Endothelial cell of umbilical vein (primary cell): ENCODE measurements around the gene KCNH4. TPM values are rescaled to one million over a fixed set of nuclear protein-coding genes. Genes with fewer than 3 reads are reported as not detected.

Experiments
- BruUV-seq: library from RNA; stranded (reverse); fragments of 400-500 nt; replicated peaks from 2 replicates; lab custom pipeline; 2021; lab: Mats Ljungman, UMichigan
- CTCF ChIA-PET: fragments of 300-600, 350-600 bp; sonication (Branson Sonifier 250); formaldehyde crosslinking; loops from one replicate; lab custom pipeline; 2021; ENCODE audit warnings: antibody characterized with exemption, inconsistent platforms; lab: Charles Lee
- POLR2A ChIA-PET: fragments of 300-600, 350-600 bp; sonication (Branson Sonifier 250); formaldehyde crosslinking; loops from one replicate; lab custom pipeline; 2021; ENCODE audit warnings: antibody characterized with exemption, inconsistent platforms; lab: Charles Lee
- DNase-seq: peaks from one replicate; pipeline ENCODE4 v3.0.0-alpha.2; 2011; ENCODE audit warnings: low read depth, low spot score
- FAIRE-seq: peaks from 2 replicates; lab custom pipeline; 2011; peaks lifted over from hg19 to GRCh38; lab: Jason Lieb, UNC
- H2AFZ ChIP-seq: 2 replicates; pipeline ENCODE4 v1.6.0; 2012; ENCODE audit warnings: low read depth, low read length, control low read depth, inconsistent platforms
- H3K27ac ChIP-seq: 2 replicates; pipeline ENCODE4 v1.5.1; 2011; ENCODE audit warnings: low read depth, mild to moderate bottlenecking, control low read depth, low read length, moderate library complexity; ENCODE audit not compliant: insufficient read depth
- H3K27me3 ChIP-seq, 2 experiments: 2 replicates each; pipeline versions ENCODE4 v1.6.0 to v1.6.1; 2011; ENCODE audit warnings: low read length in 2 of 2, mixed read lengths in 1 of 2; ENCODE audit not compliant: control insufficient read depth in 2 of 2, insufficient read depth in 2 of 2
- H3K36me3 ChIP-seq, 2 experiments: 2 replicates in 1 of 2; 3 replicates in 1 of 2; pipeline ENCODE4 v1.5.1; 2011; ENCODE audit warnings: low read length in 2 of 2, mild to moderate bottlenecking in 1 of 2, moderate library complexity in 1 of 2; ENCODE audit not compliant: control insufficient read depth in 2 of 2, insufficient read depth in 2 of 2; ENCODE audit errors: extremely low read depth in 1 of 2
- H3K4me1 ChIP-seq: 3 replicates; pipeline ENCODE4 v1.5.1; 2011; ENCODE audit warnings: mild to moderate bottlenecking, low read length; ENCODE audit not compliant: control insufficient read depth, insufficient read depth; ENCODE audit errors: extremely low read depth
- H3K4me2 ChIP-seq: 2 replicates; pipeline ENCODE4 v1.6.1; 2011; ENCODE audit warnings: low read length, control low read depth, mixed read lengths; ENCODE audit not compliant: insufficient read depth
- H3K4me3 ChIP-seq, 3 experiments: fragments of 200-600 bp in 1 of 3; sonication (generic), shearing (Covaris generic) in 1 of 3; replicated peaks in 1 of 3; 2 replicates each; pipeline ENCODE4 v1.5.1; 2011 to 2016; ENCODE audit warnings: control low read depth in 3 of 3, low read length in 3 of 3, mild to moderate bottlenecking in 2 of 3, inconsistent platforms in 1 of 3, low read depth in 1 of 3, moderate library complexity in 1 of 3; ENCODE audit not compliant: insufficient read depth in 1 of 3
- H3K79me2 ChIP-seq: 2 replicates; pipeline ENCODE4 v1.6.0; 2012; ENCODE audit warnings: low read length, inconsistent platforms; ENCODE audit not compliant: control insufficient read depth, insufficient read depth
- H3K9ac ChIP-seq: replicated peaks from 2 replicates; pipeline ENCODE3; 2011; ENCODE audit warnings: low read length, control low read depth; ENCODE audit not compliant: insufficient read depth; ENCODE audit errors: extremely low read depth
- H3K9me1 ChIP-seq: replicated peaks from 3 replicates; pipeline ENCODE4 v1.6.0; 2011; ENCODE audit warnings: mild to moderate bottlenecking, low read length; ENCODE audit not compliant: control insufficient read depth, insufficient read depth; ENCODE audit errors: extremely low read depth
- H3K9me3 ChIP-seq: replicated peaks from 2 replicates; pipeline ENCODE4 v1.5.1; 2012; ENCODE audit warnings: low read length, inconsistent platforms; ENCODE audit not compliant: control insufficient read depth, insufficient read depth
- H4K20me1 ChIP-seq: replicated peaks from 2 replicates; pipeline ENCODE3; 2011; ENCODE audit warnings: mild to moderate bottlenecking, low read length; ENCODE audit not compliant: control insufficient read depth, insufficient read depth; ENCODE audit errors: extremely low read depth
- CTCF ChIP-seq, 2 donors: IDR thresholded peaks; 1 replicate in 1 of 2; 2 replicates in 1 of 2; pipeline ENCODE4 v1.5.1; 2011; ENCODE audit warnings: low read length in 2 of 2, mild to moderate bottlenecking in 2 of 2, moderate library complexity in 2 of 2, control low read depth in 1 of 2, inconsistent platforms in 1 of 2, low read depth in 1 of 2; ENCODE audit not compliant: insufficient read depth in 1 of 2; ENCODE audit errors: extremely low read depth in 1 of 2
- FOS ChIP-seq: IDR thresholded peaks from 2 replicates; pipeline ENCODE4 v1.6.1; 2011; ENCODE audit warnings: mild to moderate bottlenecking, low read length, moderate library complexity, borderline replicate concordance; ENCODE audit not compliant: insufficient read depth
- GATA2 ChIP-seq: IDR thresholded peaks from 2 replicates; pipeline ENCODE4 v1.7.0; 2011; ENCODE audit warnings: low read depth, mild to moderate bottlenecking, moderate library complexity, mixed read lengths, low read length; ENCODE audit not compliant: insufficient read length, insufficient read depth
- POLR2A ChIP-seq: IDR thresholded peaks from 2 replicates; pipeline ENCODE4 v1.6.1; 2012; ENCODE audit warnings: low read depth, mild to moderate bottlenecking, control low read depth, low read length
- dilution Hi-C: fragments of 300-500 bp; cut with MboI; formaldehyde crosslinking; loops from one replicate; pipeline ENCODE4 v1.15.0; 2019; ENCODE audit warnings: low sequenced_read_pairs; ENCODE audit not compliant: extremely low pct_ligation_motif_present
- intact Hi-C: fragments of 100-400 bp; cut with micrococcal nuclease; formaldehyde crosslinking; loops from one replicate; pipeline ENCODE4 v1.10.0; 2022
- polyA plus RNA-seq, 4 experiments: library from polyadenylated mRNA; depleted of rRNA in 3 of 4; stranded (reverse) in 3 of 4; unstranded in 1 of 4; fragments of >200 nt; gene quantifications; 2 replicates each; pipeline versions ENCODE4 v1.2.1 to v1.2.3, GENCODE V29; 2011 to 2012; ENCODE audit warnings: missing spikeins in 1 of 4
- total RNA-seq: library from RNA; stranded (reverse); gene quantifications from 2 replicates; pipeline ENCODE4 v1.2.3, GENCODE V29; 2021

Gene KCNH4
- total and polyA plus RNA-seq, 2 donors (not counting 3 experiments of a cell fraction or from before 2014, with no cell fraction given): 0.11 TPM

DNA sequence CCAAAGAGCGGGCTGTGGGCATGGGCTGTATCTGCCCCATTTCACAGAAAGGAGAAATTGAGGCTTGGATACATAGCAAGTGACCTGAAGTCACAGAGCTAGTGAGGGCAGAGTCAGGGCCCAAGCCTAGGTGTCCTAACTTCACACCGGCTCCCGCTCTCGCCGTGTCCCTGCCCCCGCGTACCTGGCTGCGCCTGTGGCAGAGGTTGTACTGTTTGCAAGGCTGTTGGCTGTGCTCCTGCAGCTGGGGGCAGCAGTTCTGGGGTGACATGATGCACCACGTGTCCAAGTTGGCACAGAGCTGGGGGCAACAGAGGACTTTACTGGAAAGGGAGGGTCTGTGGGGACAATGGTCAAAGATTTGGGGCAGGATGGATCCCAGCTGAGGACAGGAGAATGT lies 71.9 kb downstream of the KCNH4 start:
- no peak for FAIRE-seq
- ChIA-PET POLR2A (no interaction called here), CTCF (interaction anchor here (1.2 kb wide), 1 partner anchor 84 kb away, joined by 3 read pairs; no protein-coding TSS in a partner anchor)
- Histone ChIP-seq H3K4me2 (no peak overlapping the region), H4K20me1 (no peaks in the 10 kb centered on the region), H3K79me2 (no peaks in the 10 kb centered on the region), H3K36me3 (no peaks in the 10 kb centered on the region), H3K9me1 (no peaks in the 10 kb centered on the region), H3K27me3 (no peaks in the 10 kb centered on the region), H2AFZ (no peak overlapping the region), H3K4me1 (peaks cover 9% of the 10 kb centered on the region), H3K27ac (no peak overlapping the region), H3K4me3 (no peak overlapping the region), H3K9ac (no peak overlapping the region), H3K9me3 (no peaks in the 10 kb centered on the region)
- dilution Hi-C loops (loop anchor here (25.0 kb wide), 1 partner anchor 147 kb away; the partner anchor contains the start of gene CNP), intact Hi-C loops (no loop called here)
- DNase-seq: no peak
- no peak for TF ChIP-seq FOS
- no peak for TF ChIP-seq GATA2
- TF ChIP-seq CTCF (IDR thresholded peaks at IDR 0.05; ENCODE audit: extremely low read depth in 1 of 2, insufficient read depth in 1 of 2, low read depth in 1 of 2, low read length in 2 of 2): no peak
- no peak for TF ChIP-seq POLR2A
- BruUV-seq: no TSS peak
